Cardiac muscle cell (in vitro differentiated cells and primary cell): ENCODE measurements around the gene SLC16A4. TPM values are rescaled to one million over a fixed set of nuclear protein-coding genes. Genes with fewer than 3 reads are reported as not detected.
"Not testable (repeated sequence)": the region's sequence is repeated elsewhere in the genome, so short reads cannot be mapped to it uniquely, and the experiment has no call there.

Source experiments
- DNase-seq, 2 donors: peaks; one replicate each; pipeline versions ENCODE4 v3.0.0 to v3.0.0-alpha.2; 2010 to 2017; ENCODE audit warnings: low read depth in 1 of 2, low spot score in 1 of 2
- H3K27ac ChIP-seq: fragments of 200-600 bp; sonication (generic); 2 replicates; pipeline ENCODE4 v1.5.1; 2016
- H3K27me3 ChIP-seq: fragments of 200-600 bp; sonication (generic); 2 replicates; pipeline ENCODE4 v1.6.0; 2016; ENCODE audit warnings: control low read depth
- H3K36me3 ChIP-seq: fragments of 200-600 bp; sonication (generic); 2 replicates; pipeline ENCODE4 v1.5.1; 2016; ENCODE audit warnings: control low read depth
- H3K4me1 ChIP-seq: fragments of 200-600 bp; sonication (generic); 2 replicates; pipeline ENCODE4 v1.8.1; 2017; ENCODE audit warnings: low read depth, mild to moderate bottlenecking, mixed run types
- H3K4me3 ChIP-seq: fragments of 200-600 bp; sonication (generic); 2 replicates; pipeline ENCODE4 v1.5.1; 2016; ENCODE audit warnings: mild to moderate bottlenecking
- H3K9me3 ChIP-seq: fragments of 200-600 bp; sonication (generic); 2 replicates; pipeline ENCODE4 v1.5.1; 2017; ENCODE audit warnings: low read depth, mild to moderate bottlenecking, control low read depth
- polyA plus RNA-seq: library from polyadenylated mRNA; unstranded; fragments of >200 nt; fragmentation: Nextera tagmentation; extraction: Ambion mirVana; gene quantifications from 2 replicates; pipeline ENCODE4 v1.2.1, GENCODE V29; 2016
- total RNA-seq: library from RNA; depleted of rRNA; stranded (reverse); fragments of >200 nt; gene quantifications from 2 replicates; pipeline ENCODE4 v1.2.3, GENCODE V29; 2016
- TF ChIP-seq, protein P1 (sequence below): IDR thresholded peaks from 2 replicates; pipeline ENCODE4 v1.5.1; 2012; ENCODE audit warnings: low read depth, mild to moderate bottlenecking, low read length

SLC16A4 gene
- total and polyA plus RNA-seq, 2 experiments from 2014 or later, result 0.66 to 0.87 TPM

GRCh38 chr1:110425612-110426152, 34.9 kb upstream of the SLC16A4 start:
- DNase-seq, result no peak
- no peaks in the 10 kb centered on the region for H3K9me3 ChIP-seq
- H3K36me3 ChIP-seq, result no peaks in the 10 kb centered on the region
- H3K27me3 ChIP-seq, result no peaks in the 10 kb centered on the region
- H3K4me3 ChIP-seq, result no peak overlapping the region
- H3K4me1 ChIP-seq, result no peaks in the 10 kb centered on the region
- TF ChIP-seq, protein P1, sequence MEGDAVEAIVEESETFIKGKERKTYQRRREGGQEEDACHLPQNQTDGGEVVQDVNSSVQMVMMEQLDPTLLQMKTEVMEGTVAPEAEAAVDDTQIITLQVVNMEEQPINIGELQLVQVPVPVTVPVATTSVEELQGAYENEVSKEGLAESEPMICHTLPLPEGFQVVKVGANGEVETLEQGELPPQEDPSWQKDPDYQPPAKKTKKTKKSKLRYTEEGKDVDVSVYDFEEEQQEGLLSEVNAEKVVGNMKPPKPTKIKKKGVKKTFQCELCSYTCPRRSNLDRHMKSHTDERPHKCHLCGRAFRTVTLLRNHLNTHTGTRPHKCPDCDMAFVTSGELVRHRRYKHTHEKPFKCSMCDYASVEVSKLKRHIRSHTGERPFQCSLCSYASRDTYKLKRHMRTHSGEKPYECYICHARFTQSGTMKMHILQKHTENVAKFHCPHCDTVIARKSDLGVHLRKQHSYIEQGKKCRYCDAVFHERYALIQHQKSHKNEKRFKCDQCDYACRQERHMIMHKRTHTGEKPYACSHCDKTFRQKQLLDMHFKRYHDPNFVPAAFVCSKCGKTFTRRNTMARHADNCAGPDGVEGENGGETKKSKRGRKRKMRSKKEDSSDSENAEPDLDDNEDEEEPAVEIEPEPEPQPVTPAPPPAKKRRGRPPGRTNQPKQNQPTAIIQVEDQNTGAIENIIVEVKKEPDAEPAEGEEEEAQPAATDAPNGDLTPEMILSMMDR, result no peak
- peak overlapping the region; percentile 4 for H3K27ac ChIP-seq

DNA sequence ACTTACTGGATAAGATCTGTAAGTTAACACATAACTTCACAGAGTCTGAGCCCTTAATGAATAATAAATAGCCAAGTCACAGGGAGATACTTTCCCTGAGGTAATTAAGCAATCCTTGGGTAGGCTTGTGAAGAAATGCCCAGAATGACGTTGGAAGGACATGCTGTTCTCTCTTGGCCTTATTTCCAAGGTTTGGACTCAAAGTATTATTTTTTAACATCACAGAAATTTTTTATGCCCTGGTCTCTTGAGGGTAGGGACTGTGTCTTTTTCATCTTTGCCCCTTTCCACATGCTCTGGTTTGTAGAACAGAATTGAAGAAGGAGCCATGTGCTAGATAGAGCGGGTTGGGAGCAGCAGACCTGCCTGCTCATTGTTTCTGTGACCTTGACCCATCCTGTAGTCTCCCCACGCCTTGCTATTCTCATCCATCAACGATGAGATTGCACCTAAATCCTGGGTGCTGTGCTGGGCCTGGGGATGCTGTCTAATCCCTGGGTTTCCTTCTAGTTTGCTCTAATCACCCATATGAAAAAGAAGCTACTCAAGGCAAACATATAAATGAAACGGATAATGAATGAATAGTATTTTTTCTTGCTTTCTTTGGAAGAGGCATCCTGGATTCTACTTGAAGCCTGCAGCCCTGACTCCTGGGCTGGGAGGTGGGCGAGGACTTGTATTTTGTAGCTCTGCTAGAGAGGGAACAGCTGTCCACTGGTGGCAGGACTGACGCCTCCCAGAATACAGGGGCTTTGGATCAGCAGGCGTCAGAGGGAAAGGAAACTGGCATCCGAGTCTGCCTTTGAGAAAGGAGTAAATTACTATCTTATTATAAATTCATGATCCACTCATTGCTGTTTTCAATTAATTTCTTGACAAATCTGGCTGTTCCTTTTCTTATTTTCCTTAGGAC, 34.1 kb upstream of the SLC16A4 start:
- Histone ChIP-seq H3K27me3 (no peaks in the 10 kb centered on the region), H3K4me1 (no peaks in the 10 kb centered on the region), H3K36me3 (no peaks in the 10 kb centered on the region), H3K9me3 (no peaks in the 10 kb centered on the region), H3K4me3 (no peak overlapping the region), H3K27ac (peak overlapping the region; percentile 4)
- TF ChIP-seq, protein P1, result no peak
- peak in 1 of 2 donors; percentile 61 for DNase-seq

- H3K4me1 ChIP-seq, result no peaks in the 10 kb centered on the region
- DNase-seq, result peak in 1 of 2 donors; percentile 49
- no peaks in the 10 kb centered on the region for H3K9me3 ChIP-seq
- H3K36me3 ChIP-seq, result no peaks in the 10 kb centered on the region
- TF ChIP-seq, protein P1, result no peak
- no peaks in the 10 kb centered on the region for H3K27me3 ChIP-seq
- no peak overlapping the region for H3K27ac ChIP-seq
- H3K4me3 ChIP-seq, result no peak overlapping the region
These were observed 30.3 kb upstream of the SLC16A4 start for GRCh38 chr1:110420874-110421793.

GRCh38 chr1:110420023-110420662, 29.3 kb upstream of the SLC16A4 start:
- no peak overlapping the region for H3K4me3 ChIP-seq
- H3K9me3 ChIP-seq, result no peaks in the 10 kb centered on the region
- TF ChIP-seq, protein P1, result no peak
- no peak overlapping the region for H3K27ac ChIP-seq
- no peaks in the 10 kb centered on the region for H3K4me1 ChIP-seq
- no peaks in the 10 kb centered on the region for H3K36me3 ChIP-seq
- DNase-seq, result no peak
- no peaks in the 10 kb centered on the region for H3K27me3 ChIP-seq

DNA sequence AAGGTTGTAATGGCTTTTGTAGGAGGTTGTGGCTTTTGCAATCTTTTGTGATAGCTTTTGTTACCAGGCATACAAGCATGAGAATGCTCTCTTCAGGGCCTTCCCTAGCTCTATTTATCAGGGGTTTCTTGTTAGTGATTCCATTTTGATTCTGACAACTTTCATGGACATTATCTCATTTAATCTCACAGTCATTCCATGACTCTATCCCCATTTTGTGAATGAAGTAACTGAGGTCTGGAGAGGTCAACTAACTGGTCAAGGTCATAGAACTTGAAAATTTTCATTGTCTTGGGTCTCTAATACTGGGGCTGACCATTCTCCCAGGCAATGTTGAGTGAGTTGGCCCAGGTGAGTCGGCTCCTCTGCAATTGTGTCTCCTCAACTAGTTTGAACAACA, 27.9 kb upstream of the SLC16A4 start:
- H3K4me3 ChIP-seq, result no peak overlapping the region
- no peaks in the 10 kb centered on the region for H3K27me3 ChIP-seq
- H3K27ac ChIP-seq, result no peak overlapping the region
- no peaks in the 10 kb centered on the region for H3K4me1 ChIP-seq
- TF ChIP-seq, protein P1, result no peak
- H3K36me3 ChIP-seq, result no peaks in the 10 kb centered on the region
- DNase-seq, result no peak
- no peaks in the 10 kb centered on the region for H3K9me3 ChIP-seq

GRCh38 chr1:110413045-110413444, 22.2 kb upstream of the SLC16A4 start:
- H3K4me3 ChIP-seq, DNase-seq, H3K4me1 ChIP-seq, H3K9me3 ChIP-seq, H3K27me3 ChIP-seq, H3K36me3 ChIP-seq, H3K27ac ChIP-seq: not testable (repeated sequence)
